ENCODE results near the gene ABCB6. TPM values are rescaled to one million over a fixed set of nuclear protein-coding genes. Genes with fewer than 3 reads are reported as not detected.

The ABCB6 gene
- 18.2 TPM for total RNA-seq
- long read RNA-seq, transcript ABCB6-201 (19 exons, 3,045 nt): major isoform, 31 of 55 reads
- long read RNA-seq, partial matches to known transcripts: 5 of 55 reads
- long read RNA-seq, other reads (novel, unspliced or antisense): 15 of 55 reads

DNA sequence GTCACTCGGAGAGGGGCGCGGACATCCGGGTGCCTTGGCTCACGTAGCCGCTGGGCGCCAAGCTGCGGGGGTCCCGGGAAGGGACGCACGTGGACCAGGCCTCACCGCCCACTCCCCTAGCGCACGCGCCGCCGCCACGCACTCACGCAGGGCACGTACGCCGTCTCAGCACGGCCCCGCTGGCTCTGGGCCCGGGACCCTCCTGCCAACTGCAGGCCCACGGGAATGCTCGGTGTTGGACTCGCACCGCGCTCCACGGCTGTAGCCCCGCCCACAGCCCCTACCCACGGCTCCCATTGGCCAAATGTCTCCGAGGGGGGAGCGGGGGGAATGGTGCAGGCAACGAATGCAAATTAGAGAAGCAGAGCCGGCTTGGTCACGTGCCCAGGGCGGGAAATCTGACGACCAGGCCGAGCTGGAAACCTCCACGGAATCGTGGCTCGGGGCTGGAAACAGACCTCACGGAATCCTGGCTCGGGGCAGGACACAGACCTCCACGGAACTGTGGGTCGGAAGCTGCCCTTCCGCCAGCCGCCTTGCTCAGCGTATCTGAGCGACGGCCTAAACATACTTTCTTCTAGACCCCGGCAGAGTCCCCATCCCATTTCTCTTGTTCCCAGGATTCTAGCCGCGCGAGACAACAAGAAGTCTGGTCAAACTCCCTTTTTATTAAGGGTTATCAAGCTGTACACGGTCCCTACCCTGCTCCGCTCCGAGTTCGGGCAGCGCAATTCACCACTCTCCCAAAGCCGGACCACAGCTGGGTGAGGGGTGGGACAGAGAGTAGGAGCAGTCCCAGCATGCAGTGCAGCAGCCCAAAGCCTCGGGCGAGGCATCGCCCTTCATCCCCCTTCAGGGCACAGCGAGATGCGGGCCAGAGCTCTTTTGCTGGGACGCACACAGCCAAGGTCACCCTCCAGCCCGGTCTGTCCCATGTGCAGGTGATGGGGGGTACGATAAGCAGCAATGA, at the start of gene ABCB6:
Gene ABCB6 (minus strand): TSS at position 227 of the 970 bp plus-strand sequence. CDS start 285 bp downstream, outside the sequence.
- intact Hi-C loops (cut with DNase I): no loop called here

DNA sequence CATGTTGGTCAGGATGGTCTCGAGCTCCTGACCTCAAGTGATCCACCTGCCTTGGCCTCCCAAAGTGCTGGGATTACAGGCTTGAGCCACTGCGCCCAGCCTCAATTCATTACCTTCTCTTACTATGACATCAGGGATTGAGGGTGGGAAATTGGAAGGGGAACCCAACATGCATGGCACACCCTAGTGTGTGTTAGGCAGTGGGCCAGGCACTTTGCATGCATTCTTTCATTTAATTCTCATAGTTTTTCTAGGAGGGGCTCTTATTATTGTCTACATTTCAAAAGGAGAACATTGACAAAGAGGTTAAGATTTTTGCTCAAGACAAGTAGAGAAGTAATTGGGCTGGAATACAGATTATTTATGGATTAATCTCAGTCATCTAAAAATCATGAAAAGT, 49.5 kb upstream of the ABCB6 start:
- no peak for DNase-seq
- intact Hi-C loops (cut with DNase I): no loop called here

More for the DNA sequence above, at the start of gene ABCB6:
- TF ChIP-seq CTCF (IDR thresholded peaks at IDR 0.05): no peak
- H3K9me3 ChIP-seq: no peaks in the 10 kb centered on the region
- ATAC-seq (peak; percentile 93), DNase-seq (peak; percentile 96)
- no peaks in the 10 kb centered on the region for H3K27me3 ChIP-seq
- H3K27ac ChIP-seq: peak within 1 kb of the TSS; percentile 75
- H3K4me3 ChIP-seq: peak within 1 kb of the TSS; percentile 65
- H3K4me1 ChIP-seq: peaks cover 21% of the 10 kb centered on the region
- peaks cover 59% of the 10 kb centered on the region for H3K36me3 ChIP-seq

DNA sequence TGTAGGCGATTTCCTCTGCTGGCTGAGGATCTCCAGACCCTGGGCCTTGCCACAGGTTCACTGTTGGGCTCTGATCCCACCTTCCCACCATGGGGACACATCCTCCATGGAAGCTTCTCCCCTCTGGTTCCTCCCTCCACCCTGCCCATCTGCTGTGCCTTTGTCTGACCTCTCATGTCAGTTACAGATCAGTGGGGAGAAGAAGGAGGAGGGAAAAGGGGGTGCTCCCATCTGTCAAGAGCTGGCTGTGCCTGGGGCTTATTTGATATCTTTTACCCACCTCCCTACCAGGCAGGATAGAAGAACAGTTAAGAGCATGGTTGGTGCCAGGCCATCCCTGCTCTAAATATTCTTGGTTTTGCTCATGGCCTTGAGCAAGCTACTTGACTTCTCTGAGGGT, 48.1 kb upstream of the ABCB6 start:
- H3K27me3 ChIP-seq: no peaks in the 10 kb centered on the region
- DNase-seq: no peak
- no peak for TF ChIP-seq CTCF (IDR thresholded peaks at IDR 0.05)
- H3K9me3 ChIP-seq: no peaks in the 10 kb centered on the region
- H3K27ac ChIP-seq: no peak overlapping the region
- no peak for ATAC-seq
- H3K4me1 ChIP-seq: no peaks in the 10 kb centered on the region
- H3K36me3 ChIP-seq: no peaks in the 10 kb centered on the region
- intact Hi-C loops (cut with DNase I): no loop called here
- H3K4me3 ChIP-seq: no peak overlapping the region

More for the DNA sequence above, 49.5 kb upstream of the ABCB6 start:
- no peak overlapping the region for H3K4me3 ChIP-seq
- no peaks in the 10 kb centered on the region for H3K27me3 ChIP-seq
- H3K27ac ChIP-seq: no peak overlapping the region
- no peak for TF ChIP-seq CTCF (IDR thresholded peaks at IDR 0.05)
- no peaks in the 10 kb centered on the region for H3K9me3 ChIP-seq
- H3K4me1 ChIP-seq: no peaks in the 10 kb centered on the region
- no peaks in the 10 kb centered on the region for H3K36me3 ChIP-seq
- ATAC-seq: no peak

- peak; percentile 52 for DNase-seq
These were observed 47.5 kb upstream of the ABCB6 start for GRCh38 chr2:219266232-219266631.

More at GRCh38 chr2:219266232-219266631, 47.5 kb upstream of the ABCB6 start:
- Histone ChIP-seq H3K27me3 (no peaks in the 10 kb centered on the region), H3K36me3 (no peaks in the 10 kb centered on the region), H3K4me1 (no peaks in the 10 kb centered on the region), H3K9me3 (no peaks in the 10 kb centered on the region), H3K27ac (no peak overlapping the region), H3K4me3 (no peak overlapping the region)
- no peak for ATAC-seq
- intact Hi-C loops (cut with DNase I): no loop called here
- no peak for TF ChIP-seq CTCF (IDR thresholded peaks at IDR 0.05)

Data from upper lobe of right lung (tissue), 1 donor.